Calu3 (cell line): Measurements from ENCODE around the gene MEGF10. TPM values are rescaled to one million over a fixed set of nuclear protein-coding genes. Genes with fewer than 3 reads are reported as not detected.

ENCODE experiments used
- BruUV-seq: library from RNA; stranded (reverse); fragments of 400-500 nt; replicated peaks from 2 replicates; lab custom pipeline; 2021; lab: Mats Ljungman, UMichigan
- CTCF ChIA-PET: fragments of 300-600 bp; sonication (Branson Sonifier 250); formaldehyde crosslinking; loops from one replicate; lab custom pipeline; 2022; ENCODE audit warnings: antibody characterized with exemption; lab: Charles Lee
- DNase-seq: peaks from one replicate; pipeline ENCODE4 v3.0.0; 2022
- H3K27ac Mint-ChIP-seq: one replicate; pipeline ENCODE4 v1.8.0; 2022; ENCODE audit warnings: mixed read lengths; ENCODE audit not compliant: unreplicated experiment
- H3K27me3 Mint-ChIP-seq: one replicate; pipeline ENCODE4 v1.8.0; 2022; ENCODE audit warnings: mixed read lengths; ENCODE audit not compliant: unreplicated experiment
- H3K36me3 Mint-ChIP-seq: one replicate; pipeline ENCODE4 v1.8.0; 2022; ENCODE audit warnings: mild to moderate bottlenecking, moderate library complexity, mixed read lengths; ENCODE audit not compliant: insufficient read depth, unreplicated experiment
- H3K4me1 Mint-ChIP-seq: one replicate; pipeline ENCODE4 v1.8.0; 2022; ENCODE audit warnings: mild to moderate bottlenecking, low read depth, mixed read lengths; ENCODE audit not compliant: unreplicated experiment
- H3K4me3 Mint-ChIP-seq: one replicate; pipeline ENCODE4 v1.8.0; 2022; ENCODE audit warnings: mild to moderate bottlenecking, low read depth, moderate library complexity, mixed read lengths; ENCODE audit not compliant: unreplicated experiment
- H3K9me3 Mint-ChIP-seq: one replicate; pipeline ENCODE4 v1.8.0; 2022; ENCODE audit warnings: low read depth, mixed read lengths; ENCODE audit not compliant: unreplicated experiment
- intact Hi-C: fragments of 100-400 bp; cut with micrococcal nuclease; formaldehyde crosslinking; loops from one replicate; pipeline ENCODE4 v1.10.0; 2022; ENCODE audit not compliant: unreplicated experiment
- total RNA-seq: library from RNA; stranded (reverse); gene quantifications from 2 replicates; pipeline ENCODE4 v1.2.3, GENCODE V29; 2022
- TF ChIP-seq, protein P1 (sequence below): fragments of 200-600 bp; IDR thresholded peaks from one replicate; pipeline ENCODE4 v1.8.0; 2022; ENCODE audit warnings: antibody characterized with exemption; ENCODE audit not compliant: unreplicated experiment

MEGF10 gene
- total RNA-seq, 1 experiment from 2014 or later: 0.71 TPM

- Mint-ChIP-seq H3K27ac (no peak overlapping the region), H3K27me3 (no peaks in the 10 kb centered on the region), H3K36me3 (no peaks in the 10 kb centered on the region), H3K9me3 (no peaks in the 10 kb centered on the region), H3K4me1 (peaks cover 16% of the 10 kb centered on the region), H3K4me3 (no peak overlapping the region)
- no TSS peak for BruUV-seq
- no peak for DNase-seq
- TF ChIP-seq, protein P1, sequence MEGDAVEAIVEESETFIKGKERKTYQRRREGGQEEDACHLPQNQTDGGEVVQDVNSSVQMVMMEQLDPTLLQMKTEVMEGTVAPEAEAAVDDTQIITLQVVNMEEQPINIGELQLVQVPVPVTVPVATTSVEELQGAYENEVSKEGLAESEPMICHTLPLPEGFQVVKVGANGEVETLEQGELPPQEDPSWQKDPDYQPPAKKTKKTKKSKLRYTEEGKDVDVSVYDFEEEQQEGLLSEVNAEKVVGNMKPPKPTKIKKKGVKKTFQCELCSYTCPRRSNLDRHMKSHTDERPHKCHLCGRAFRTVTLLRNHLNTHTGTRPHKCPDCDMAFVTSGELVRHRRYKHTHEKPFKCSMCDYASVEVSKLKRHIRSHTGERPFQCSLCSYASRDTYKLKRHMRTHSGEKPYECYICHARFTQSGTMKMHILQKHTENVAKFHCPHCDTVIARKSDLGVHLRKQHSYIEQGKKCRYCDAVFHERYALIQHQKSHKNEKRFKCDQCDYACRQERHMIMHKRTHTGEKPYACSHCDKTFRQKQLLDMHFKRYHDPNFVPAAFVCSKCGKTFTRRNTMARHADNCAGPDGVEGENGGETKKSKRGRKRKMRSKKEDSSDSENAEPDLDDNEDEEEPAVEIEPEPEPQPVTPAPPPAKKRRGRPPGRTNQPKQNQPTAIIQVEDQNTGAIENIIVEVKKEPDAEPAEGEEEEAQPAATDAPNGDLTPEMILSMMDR: no peak
- CTCF ChIA-PET: no interaction called here
- intact Hi-C loops: loop anchor here (5.0 kb wide), 1 partner anchor 51 kb away; no protein-coding TSS in a partner anchor
These were observed 150.2 kb downstream of the MEGF10 start for GRCh38 chr5:127440831-127441230.

DNA sequence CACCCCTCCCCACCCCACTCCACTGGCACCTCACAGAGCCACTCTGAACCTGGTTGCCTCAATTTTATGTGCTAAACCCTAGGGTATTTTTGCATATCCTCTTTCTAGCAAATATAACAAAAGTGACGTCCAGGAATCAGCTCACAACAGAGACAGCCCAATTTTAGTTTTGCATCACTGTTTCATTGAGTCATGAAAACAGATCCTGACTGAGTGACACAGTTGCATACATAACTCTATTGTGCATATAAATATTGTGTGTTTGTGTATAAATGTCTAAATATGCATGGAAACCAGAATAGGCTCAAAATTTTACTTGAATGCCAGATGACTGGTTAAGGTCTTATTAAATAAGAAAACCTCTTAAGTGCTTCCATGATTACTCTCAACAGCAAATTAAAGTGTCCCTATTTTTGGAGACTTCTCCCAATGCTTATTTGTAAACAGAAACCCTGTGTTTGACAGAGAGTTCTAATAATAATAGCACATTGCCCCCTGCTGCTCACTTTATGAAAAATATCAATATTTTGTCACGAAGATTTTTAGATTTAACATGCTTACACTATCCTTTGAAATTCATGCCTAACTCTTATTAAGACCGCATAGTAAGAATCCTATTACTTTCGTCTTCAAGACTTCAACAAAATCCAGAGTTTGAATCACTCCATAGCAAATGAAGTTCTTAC lies 151.3 kb downstream of the MEGF10 start:
- H3K27ac Mint-ChIP-seq: no peak overlapping the region
- intact Hi-C loops: loop anchor here (1.0 to 5.0 kb wide), 3 partner anchors 50 to 152 kb away; partner anchors contain the start of gene MEGF10
- BruUV-seq: no TSS peak
- no peak overlapping the region for H3K4me3 Mint-ChIP-seq
- no peaks in the 10 kb centered on the region for H3K36me3 Mint-ChIP-seq
- no peaks in the 10 kb centered on the region for H3K27me3 Mint-ChIP-seq
- CTCF ChIA-PET: interaction anchor here (1.0 to 2.0 kb wide), 4 partner anchors 13 to 142 kb away, joined by 3 to 9 read pairs (median 8); no protein-coding TSS in a partner anchor
- DNase-seq: no peak
- H3K4me1 Mint-ChIP-seq: peaks cover 16% of the 10 kb centered on the region
- no peaks in the 10 kb centered on the region for H3K9me3 Mint-ChIP-seq
- TF ChIP-seq, protein P1: peak; percentile 38

GRCh38 chr5:127444171-127444570 lies 153.6 kb downstream of the MEGF10 start:
- Mint-ChIP-seq H3K9me3 (no peaks in the 10 kb centered on the region), H3K4me1 (peaks cover 16% of the 10 kb centered on the region), H3K4me3 (no peak overlapping the region), H3K36me3 (no peaks in the 10 kb centered on the region), H3K27ac (no peak overlapping the region), H3K27me3 (no peaks in the 10 kb centered on the region)
- no peak for DNase-seq
- intact Hi-C loops: loop anchor here (5.0 kb wide), 1 partner anchor 48 kb away; no protein-coding TSS in a partner anchor
- TF ChIP-seq, protein P1: no peak
- CTCF ChIA-PET: no interaction called here
- BruUV-seq: no TSS peak

- H3K27ac Mint-ChIP-seq: no peak overlapping the region
- H3K4me1 Mint-ChIP-seq: peaks cover 16% of the 10 kb centered on the region
- TF ChIP-seq, protein P1: no peak
- no peaks in the 10 kb centered on the region for H3K27me3 Mint-ChIP-seq
- H3K4me3 Mint-ChIP-seq: no peak overlapping the region
- H3K9me3 Mint-ChIP-seq: no peaks in the 10 kb centered on the region
- intact Hi-C loops: no loop called here
- BruUV-seq: no TSS peak
- DNase-seq: no peak
- H3K36me3 Mint-ChIP-seq: no peaks in the 10 kb centered on the region
- CTCF ChIA-PET: interaction anchor here (0.6 to 1.3 kb wide), 2 partner anchors 33 to 48 kb away, joined by 4 read pairs; no protein-coding TSS in a partner anchor
These were observed 154.7 kb downstream of the MEGF10 start for GRCh38 chr5:127445328-127445727.
